ENCODE data around the gene DNAH9.

DNAH9 gene

DNA sequence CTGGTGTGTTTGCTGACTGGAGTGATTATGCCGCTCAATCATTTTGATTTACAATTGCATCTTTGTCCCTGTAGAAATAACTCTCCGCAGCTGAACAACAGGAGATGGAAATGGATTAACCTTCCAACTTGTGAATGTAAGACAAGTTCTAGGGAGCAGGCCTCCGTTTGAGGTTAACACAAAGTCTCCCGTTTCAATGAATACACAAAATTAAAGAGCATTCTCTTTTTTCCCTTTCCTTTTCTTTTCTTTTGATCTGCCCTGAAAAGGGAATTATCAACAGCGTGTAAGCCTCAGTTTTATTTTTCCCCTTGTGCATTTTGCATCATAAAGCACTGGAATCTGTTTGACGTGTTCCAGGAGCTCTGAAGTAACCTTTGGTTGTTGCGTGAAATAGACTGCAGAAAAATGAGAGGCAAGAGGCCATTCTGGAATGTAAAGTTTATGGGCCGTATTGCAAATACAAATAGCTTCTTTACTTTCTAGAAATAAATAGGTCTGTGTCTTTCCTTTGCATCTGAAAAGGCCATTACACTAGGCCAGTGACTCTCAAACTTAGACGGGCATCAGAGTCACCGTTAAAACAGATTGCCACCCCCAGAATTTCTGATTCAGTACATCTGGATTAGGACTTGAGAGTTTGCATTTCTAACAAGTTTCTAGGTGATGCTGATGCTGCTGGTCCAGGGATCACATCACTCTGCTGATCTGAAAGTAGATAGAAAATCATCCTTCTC is 234.3 kb downstream of the DNAH9 start:
- DNase-seq (ENCODE audit: low spot score): no peak
- Mint-ChIP-seq H3K27ac (no peak overlapping the region), H3K36me3 (ENCODE audit: low read depth) (no peaks in the 10 kb centered on the region), H3K4me1 (ENCODE audit: low read depth) (no peaks in the 10 kb centered on the region), H3K27me3 (ENCODE audit: low read depth) (no peaks in the 10 kb centered on the region), H3K9me3 (peaks cover 23% of the 10 kb centered on the region), H3K4me3 (no peak overlapping the region)

- no peaks in the 10 kb centered on the region for H3K4me1 Mint-ChIP-seq (ENCODE audit: low read depth)
- no peak for DNase-seq (ENCODE audit: low spot score)
- no peak overlapping the region for H3K4me3 Mint-ChIP-seq
- H3K27me3 Mint-ChIP-seq (ENCODE audit: low read depth): no peaks in the 10 kb centered on the region
- no peak overlapping the region for H3K27ac Mint-ChIP-seq
- H3K36me3 Mint-ChIP-seq (ENCODE audit: low read depth): no peaks in the 10 kb centered on the region
- no peaks in the 10 kb centered on the region for H3K9me3 Mint-ChIP-seq
These were observed 238.2 kb downstream of the DNAH9 start for GRCh38 chr17:11836508-11836907.

GRCh38 chr17:11840052-11840451 is 241.8 kb downstream of the DNAH9 start:
- DNase-seq (ENCODE audit: low spot score): no peak
- Mint-ChIP-seq H3K36me3 (ENCODE audit: low read depth) (no peaks in the 10 kb centered on the region), H3K9me3 (no peaks in the 10 kb centered on the region), H3K27me3 (ENCODE audit: low read depth) (no peaks in the 10 kb centered on the region), H3K27ac (no peak overlapping the region), H3K4me1 (ENCODE audit: low read depth) (no peaks in the 10 kb centered on the region), H3K4me3 (no peak overlapping the region)

GRCh38 chr17:11840831-11841230 is 242.6 kb downstream of the DNAH9 start:
- H3K36me3 Mint-ChIP-seq (ENCODE audit: low read depth): no peaks in the 10 kb centered on the region
- H3K4me3 Mint-ChIP-seq: no peak overlapping the region
- no peaks in the 10 kb centered on the region for H3K4me1 Mint-ChIP-seq (ENCODE audit: low read depth)
- no peaks in the 10 kb centered on the region for H3K27me3 Mint-ChIP-seq (ENCODE audit: low read depth)
- no peak for DNase-seq (ENCODE audit: low spot score)
- no peaks in the 10 kb centered on the region for H3K9me3 Mint-ChIP-seq
- H3K27ac Mint-ChIP-seq: no peak overlapping the region

DNA sequence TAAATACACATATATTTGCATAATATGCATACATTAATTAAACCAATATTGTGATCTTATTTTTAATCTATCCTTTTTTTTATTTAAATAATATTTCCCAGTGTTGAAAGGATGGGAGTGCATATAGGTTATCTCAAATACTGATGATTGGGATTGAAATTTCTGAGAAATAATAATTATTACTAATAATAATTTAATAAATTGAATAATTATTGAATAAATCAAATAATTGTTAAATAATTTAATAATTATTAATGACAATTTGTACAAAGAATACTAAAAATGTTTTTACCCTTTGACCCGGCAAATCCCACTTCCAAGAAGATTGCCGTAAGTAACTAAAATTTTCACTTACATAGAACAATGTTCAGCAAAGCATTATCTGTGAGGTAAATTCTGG is 250.1 kb downstream of the DNAH9 start:
- no peaks in the 10 kb centered on the region for H3K36me3 Mint-ChIP-seq (ENCODE audit: low read depth)

DNA sequence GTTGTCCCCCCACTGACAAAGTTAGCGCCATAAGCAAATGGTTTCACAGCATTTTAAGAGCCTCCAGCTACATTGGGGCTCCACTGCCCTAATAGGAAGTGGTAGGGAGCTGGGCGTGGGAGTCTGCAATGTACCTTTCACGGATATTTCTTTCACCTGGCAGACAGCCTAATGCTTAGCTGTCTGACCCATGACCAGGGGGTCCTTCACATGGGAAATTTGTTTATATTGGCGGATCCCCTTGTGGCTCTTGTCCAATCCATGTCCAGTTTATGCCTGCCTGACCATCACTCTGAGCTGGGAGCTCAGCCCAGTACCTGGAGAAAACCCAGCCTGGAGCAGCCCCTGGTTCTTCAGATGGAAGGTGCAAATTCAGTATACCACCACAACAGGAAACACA is 254.0 kb downstream of the DNAH9 start:
- no peak overlapping the region for H3K4me3 Mint-ChIP-seq
- no peak overlapping the region for H3K27ac Mint-ChIP-seq
- no peaks in the 10 kb centered on the region for H3K27me3 Mint-ChIP-seq (ENCODE audit: low read depth)
- no peaks in the 10 kb centered on the region for H3K4me1 Mint-ChIP-seq (ENCODE audit: low read depth)
- DNase-seq (ENCODE audit: low spot score): no peak
- peaks cover 38% of the 10 kb centered on the region for H3K9me3 Mint-ChIP-seq
- no peaks in the 10 kb centered on the region for H3K36me3 Mint-ChIP-seq (ENCODE audit: low read depth)

More for the DNA sequence above, 250.1 kb downstream of the DNAH9 start:
- no peaks in the 10 kb centered on the region for H3K27me3 Mint-ChIP-seq (ENCODE audit: low read depth)
- no peak for DNase-seq (ENCODE audit: low spot score)
- no peak overlapping the region for H3K27ac Mint-ChIP-seq
- no peak overlapping the region for H3K4me3 Mint-ChIP-seq
- H3K4me1 Mint-ChIP-seq (ENCODE audit: low read depth): no peaks in the 10 kb centered on the region
- peaks cover 36% of the 10 kb centered on the region for H3K9me3 Mint-ChIP-seq

- Mint-ChIP-seq H3K4me3 (no peak overlapping the region), H3K4me1 (ENCODE audit: low read depth) (no peaks in the 10 kb centered on the region), H3K9me3 (peaks cover 39% of the 10 kb centered on the region), H3K27ac (no peak overlapping the region), H3K27me3 (ENCODE audit: low read depth) (no peaks in the 10 kb centered on the region), H3K36me3 (ENCODE audit: low read depth) (no peaks in the 10 kb centered on the region)
- no peak for DNase-seq (ENCODE audit: low spot score)
These were observed 254.6 kb downstream of the DNAH9 start for GRCh38 chr17:11852912-11853311.

- no peak overlapping the region for H3K27ac Mint-ChIP-seq
- H3K36me3 Mint-ChIP-seq (ENCODE audit: low read depth): no peaks in the 10 kb centered on the region
- no peak overlapping the region for H3K4me3 Mint-ChIP-seq
- no peaks in the 10 kb centered on the region for H3K27me3 Mint-ChIP-seq (ENCODE audit: low read depth)
- DNase-seq (ENCODE audit: low spot score): no peak
- H3K4me1 Mint-ChIP-seq (ENCODE audit: low read depth): no peaks in the 10 kb centered on the region
- peaks cover 40% of the 10 kb centered on the region for H3K9me3 Mint-ChIP-seq
These were observed 255.3 kb downstream of the DNAH9 start for GRCh38 chr17:11853321-11854151.

DNA sequence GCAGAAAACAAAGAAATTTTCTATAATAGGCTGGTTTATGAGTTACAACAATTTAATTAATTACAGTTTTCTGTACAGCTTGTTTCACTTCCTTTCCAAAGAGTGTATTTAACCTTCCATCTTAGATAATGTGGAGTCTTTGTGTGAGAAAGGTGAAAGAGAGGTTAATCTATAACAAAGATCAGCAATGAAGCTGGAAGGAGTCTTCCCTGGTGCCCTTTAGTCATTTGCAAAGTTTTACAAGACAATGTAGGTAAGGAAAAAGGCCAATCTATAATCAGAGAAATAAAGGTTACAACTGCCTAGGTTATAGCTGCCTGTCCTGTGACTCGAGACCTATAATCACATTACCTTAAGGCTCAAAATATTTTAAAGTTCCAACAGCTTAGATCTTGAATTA is 257.0 kb downstream of the DNAH9 start:
- no peak overlapping the region for H3K4me3 Mint-ChIP-seq
- no peaks in the 10 kb centered on the region for H3K36me3 Mint-ChIP-seq (ENCODE audit: low read depth)
- no peak for DNase-seq (ENCODE audit: low spot score)
- no peaks in the 10 kb centered on the region for H3K27me3 Mint-ChIP-seq (ENCODE audit: low read depth)
- no peaks in the 10 kb centered on the region for H3K4me1 Mint-ChIP-seq (ENCODE audit: low read depth)
- peaks cover 39% of the 10 kb centered on the region for H3K9me3 Mint-ChIP-seq
- H3K27ac Mint-ChIP-seq: no peak overlapping the region

- Mint-ChIP-seq H3K27me3 (ENCODE audit: low read depth) (no peaks in the 10 kb centered on the region), H3K27ac (no peak overlapping the region), H3K4me3 (no peak overlapping the region)
These were observed 258.7 kb downstream of the DNAH9 start for GRCh38 chr17:11857006-11857405.

GRCh38 chr17:11869680-11870394 is 271.6 kb downstream of the DNAH9 start:
- Mint-ChIP-seq H3K36me3 (ENCODE audit: low read depth) (no peaks in the 10 kb centered on the region), H3K27ac (no peak overlapping the region), H3K27me3 (ENCODE audit: low read depth) (no peaks in the 10 kb centered on the region), H3K4me3 (no peak overlapping the region), H3K9me3 (peaks cover 34% of the 10 kb centered on the region), H3K4me1 (ENCODE audit: low read depth) (no peaks in the 10 kb centered on the region)
- no peak for DNase-seq (ENCODE audit: low spot score)

More at GRCh38 chr17:11857006-11857405, 258.7 kb downstream of the DNAH9 start:
- no peak for DNase-seq (ENCODE audit: low spot score)
- H3K9me3 Mint-ChIP-seq: peaks cover 32% of the 10 kb centered on the region
- no peaks in the 10 kb centered on the region for H3K36me3 Mint-ChIP-seq (ENCODE audit: low read depth)
- H3K4me1 Mint-ChIP-seq (ENCODE audit: low read depth): no peaks in the 10 kb centered on the region

- peaks cover 34% of the 10 kb centered on the region for H3K9me3 Mint-ChIP-seq
- H3K36me3 Mint-ChIP-seq (ENCODE audit: low read depth): no peaks in the 10 kb centered on the region
- DNase-seq (ENCODE audit: low spot score): no peak
- H3K27ac Mint-ChIP-seq: no peak overlapping the region
- H3K4me3 Mint-ChIP-seq: no peak overlapping the region
- no peaks in the 10 kb centered on the region for H3K27me3 Mint-ChIP-seq (ENCODE audit: low read depth)
- no peaks in the 10 kb centered on the region for H3K4me1 Mint-ChIP-seq (ENCODE audit: low read depth)
These were observed 273.5 kb downstream of the DNAH9 start for GRCh38 chr17:11871773-11872172.

DNA sequence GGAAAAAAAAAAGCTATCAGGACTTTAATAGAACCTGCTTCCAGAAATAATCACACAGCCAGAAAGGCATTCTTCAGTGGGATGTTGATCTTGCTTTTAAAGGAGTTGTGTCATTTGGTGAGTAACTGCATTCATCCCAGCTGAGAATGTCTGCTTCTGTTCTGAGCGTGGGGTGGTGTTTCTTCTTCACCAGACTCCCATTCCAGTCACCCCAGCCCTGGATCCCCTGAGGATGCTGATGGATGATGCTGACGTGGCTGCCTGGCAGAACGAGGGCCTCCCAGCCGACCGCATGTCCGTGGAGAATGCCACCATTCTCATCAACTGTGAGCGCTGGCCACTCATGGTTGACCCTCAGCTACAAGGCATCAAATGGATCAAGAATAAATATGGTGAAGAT is 276.5 kb downstream of the DNAH9 start:
- H3K27ac Mint-ChIP-seq: no peak overlapping the region
- no peak overlapping the region for H3K4me3 Mint-ChIP-seq
- peaks cover 18% of the 10 kb centered on the region for H3K9me3 Mint-ChIP-seq
- H3K27me3 Mint-ChIP-seq (ENCODE audit: low read depth): no peaks in the 10 kb centered on the region
- no peaks in the 10 kb centered on the region for H3K4me1 Mint-ChIP-seq (ENCODE audit: low read depth)
- no peak for DNase-seq (ENCODE audit: low spot score)
- H3K36me3 Mint-ChIP-seq (ENCODE audit: low read depth): no peaks in the 10 kb centered on the region

- Mint-ChIP-seq H3K4me3 (no peak overlapping the region), H3K36me3 (ENCODE audit: low read depth) (no peaks in the 10 kb centered on the region), H3K27me3 (ENCODE audit: low read depth) (no peaks in the 10 kb centered on the region), H3K27ac (no peak overlapping the region), H3K4me1 (ENCODE audit: low read depth) (no peaks in the 10 kb centered on the region), H3K9me3 (no peaks in the 10 kb centered on the region)
- DNase-seq (ENCODE audit: low spot score): no peak
These were observed 282.4 kb downstream of the DNAH9 start for GRCh38 chr17:11880714-11881113.
